HG02943 (cell line): Measurements from ENCODE around the gene VPS4A.
A peak's percentile ranks its signal among the peaks of the same experiment; 100 is the strongest.

ENCODE experiments used
- ATAC-seq: cut with Tn5 transposase; IDR thresholded peaks from one replicate; pipeline ENCODE4 v1.9.1; 2021; ENCODE audit warnings: mild to moderate bottlenecking, low read depth, moderate library complexity; ENCODE audit not compliant: unreplicated experiment

VPS4A gene

DNA sequence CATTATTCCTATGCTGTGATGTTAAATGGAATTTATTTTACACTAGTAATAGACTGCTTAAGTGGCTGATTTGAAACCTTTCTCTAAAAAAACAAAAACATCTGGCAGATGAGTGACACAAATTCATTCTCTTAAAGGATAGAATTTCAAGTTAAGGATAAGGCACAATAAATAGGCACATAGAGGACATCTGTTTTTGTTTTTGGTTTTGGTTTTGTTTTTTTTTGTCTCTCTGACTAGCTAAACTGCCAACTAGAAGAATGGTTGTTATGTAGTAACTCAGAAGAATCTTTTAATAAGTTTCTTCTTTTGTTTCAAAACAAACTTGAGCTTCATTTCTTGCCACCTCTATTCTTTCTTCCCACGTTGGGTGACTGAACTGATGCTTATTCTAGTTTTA lies 5.1 kb upstream of the VPS4A start:
- ATAC-seq: no peak

- no peak for ATAC-seq
Measured at GRCh38 chr16:69307091-69307490, 4.1 kb upstream of the VPS4A start.

GRCh38 chr16:69307856-69308255 lies 3.3 kb upstream of the VPS4A start:
- ATAC-seq: no peak

- no peak for ATAC-seq
Measured at GRCh38 chr16:69309316-69309715, 1.8 kb upstream of the VPS4A start.

DNA sequence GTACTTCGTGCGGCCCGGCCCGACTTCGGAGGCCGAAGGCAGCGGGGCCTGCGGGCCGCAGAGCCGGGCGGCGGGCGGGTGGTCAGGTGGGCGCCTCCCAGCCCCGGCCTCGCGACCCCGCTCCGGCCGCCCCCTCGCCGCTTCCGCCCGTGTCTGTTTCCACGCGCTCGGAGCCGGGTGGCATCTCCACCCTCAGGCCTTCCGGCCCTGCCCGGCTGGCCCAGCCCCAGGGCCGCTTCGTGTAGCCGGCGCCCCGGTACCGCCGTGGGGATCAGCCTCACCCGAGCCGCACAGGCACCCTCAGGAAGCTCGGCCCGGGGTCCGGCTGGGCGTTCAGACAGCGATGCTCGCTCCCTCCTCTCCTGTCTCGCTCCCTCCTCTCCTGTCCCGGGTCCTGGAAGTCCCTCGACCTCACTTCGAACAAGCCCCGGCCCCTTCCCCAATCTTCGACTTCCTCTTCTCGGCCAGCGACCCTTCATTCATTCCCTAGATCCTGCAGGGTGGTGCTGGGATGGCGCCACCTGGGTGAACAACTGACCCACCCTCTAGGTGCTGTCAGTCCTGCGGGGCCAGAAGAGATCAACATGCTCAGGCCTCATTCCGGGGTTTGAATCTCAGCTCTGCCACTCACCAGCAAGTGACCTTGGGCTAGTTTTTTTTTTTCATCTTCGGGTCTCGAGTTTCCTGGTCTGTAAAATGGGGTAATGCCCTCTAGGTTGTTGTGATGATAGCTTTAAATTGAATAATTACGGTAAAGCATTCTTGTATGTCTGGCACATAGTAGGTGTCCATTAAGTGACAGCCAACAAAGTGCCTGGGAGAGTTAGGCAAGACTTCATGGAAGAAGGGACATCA lies 610 bp downstream of the VPS4A start:
- ATAC-seq: peak; percentile 49

DNA sequence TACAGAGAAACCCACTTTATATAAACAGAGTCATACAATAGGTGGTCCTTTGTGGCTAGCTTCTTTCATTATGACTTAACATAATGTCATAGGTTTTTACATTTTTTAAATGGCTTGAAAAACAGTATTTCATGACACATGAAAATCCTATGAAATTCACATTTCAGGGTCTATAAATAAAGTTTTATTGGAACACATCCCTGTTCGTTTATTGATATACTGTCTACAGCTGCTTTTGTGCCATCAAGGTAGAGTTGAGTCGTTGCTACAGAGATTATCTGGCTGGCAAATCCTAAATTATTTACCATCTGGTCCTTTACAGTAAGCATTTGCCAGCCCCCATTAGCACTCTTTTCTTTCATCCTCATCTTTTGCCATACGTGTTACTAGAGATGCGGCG lies 2.3 kb downstream of the VPS4A start:
- no peak for ATAC-seq

DNA sequence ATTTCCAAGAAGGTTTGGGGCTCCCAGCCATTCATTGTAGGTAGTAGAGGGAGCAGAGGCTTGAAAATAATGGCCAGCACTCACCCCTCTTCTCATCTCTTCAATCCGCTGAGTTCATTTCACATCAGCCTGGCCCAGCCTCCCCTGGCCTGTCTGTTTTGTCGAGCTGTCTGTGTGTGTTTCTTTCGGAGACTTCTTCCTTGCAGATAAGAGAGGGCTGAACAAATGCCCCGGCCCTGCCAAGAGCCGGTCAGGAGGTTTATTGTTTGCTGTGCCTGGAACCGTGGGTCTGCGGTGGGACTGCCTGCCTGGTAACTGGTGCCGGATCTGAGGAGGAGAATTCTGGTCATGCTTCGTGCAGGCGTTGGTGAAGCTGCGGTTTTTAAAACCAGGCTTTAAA lies 3.4 kb downstream of the VPS4A start:
- ATAC-seq: no peak

- no peak for ATAC-seq
Measured at GRCh38 chr16:69315486-69316311, 4.5 kb downstream of the VPS4A start.

GRCh38 chr16:69316595-69317034 lies 5.5 kb downstream of the VPS4A start:
- no peak for ATAC-seq

DNA sequence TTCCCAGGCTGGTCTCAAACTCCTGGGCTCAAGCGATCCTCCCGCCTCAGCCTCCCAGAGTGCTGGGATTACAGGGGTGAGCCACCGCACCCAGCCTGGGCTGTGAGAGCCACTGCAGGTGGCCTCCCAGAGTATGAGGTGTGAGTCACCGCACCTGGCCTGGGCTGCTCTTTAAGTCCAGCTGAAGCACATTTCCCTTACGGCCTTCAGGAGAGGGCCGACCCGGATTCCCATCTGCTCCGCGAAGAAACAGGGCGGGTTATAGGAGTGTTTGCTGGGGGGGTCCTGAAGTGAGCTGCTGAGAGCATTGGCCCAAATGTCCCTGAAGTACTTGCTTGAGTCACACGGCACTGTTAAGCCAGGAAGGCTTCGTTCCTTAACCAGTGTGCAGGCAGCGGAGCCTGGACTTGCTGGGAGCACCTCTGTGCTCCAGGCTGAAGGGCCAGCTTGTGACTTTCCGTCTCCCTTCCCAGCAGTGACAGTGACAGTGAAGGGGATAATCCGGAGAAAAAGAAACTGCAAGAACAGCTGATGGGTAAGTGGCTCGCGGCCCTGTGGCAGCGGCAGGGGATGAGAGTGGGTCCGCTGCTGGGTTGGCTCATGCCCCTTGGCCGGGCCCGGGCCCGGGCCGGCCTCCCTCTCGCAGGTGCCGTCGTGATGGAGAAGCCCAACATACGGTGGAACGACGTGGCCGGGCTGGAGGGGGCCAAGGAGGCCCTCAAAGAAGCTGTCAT lies 7.2 kb downstream of the VPS4A start:
- no peak for ATAC-seq

- no peak for ATAC-seq
Measured at GRCh38 chr16:69318911-69319289, 7.8 kb downstream of the VPS4A start.

- ATAC-seq: no peak
Measured at GRCh38 chr16:69319381-69319780, 8.2 kb downstream of the VPS4A start.

DNA sequence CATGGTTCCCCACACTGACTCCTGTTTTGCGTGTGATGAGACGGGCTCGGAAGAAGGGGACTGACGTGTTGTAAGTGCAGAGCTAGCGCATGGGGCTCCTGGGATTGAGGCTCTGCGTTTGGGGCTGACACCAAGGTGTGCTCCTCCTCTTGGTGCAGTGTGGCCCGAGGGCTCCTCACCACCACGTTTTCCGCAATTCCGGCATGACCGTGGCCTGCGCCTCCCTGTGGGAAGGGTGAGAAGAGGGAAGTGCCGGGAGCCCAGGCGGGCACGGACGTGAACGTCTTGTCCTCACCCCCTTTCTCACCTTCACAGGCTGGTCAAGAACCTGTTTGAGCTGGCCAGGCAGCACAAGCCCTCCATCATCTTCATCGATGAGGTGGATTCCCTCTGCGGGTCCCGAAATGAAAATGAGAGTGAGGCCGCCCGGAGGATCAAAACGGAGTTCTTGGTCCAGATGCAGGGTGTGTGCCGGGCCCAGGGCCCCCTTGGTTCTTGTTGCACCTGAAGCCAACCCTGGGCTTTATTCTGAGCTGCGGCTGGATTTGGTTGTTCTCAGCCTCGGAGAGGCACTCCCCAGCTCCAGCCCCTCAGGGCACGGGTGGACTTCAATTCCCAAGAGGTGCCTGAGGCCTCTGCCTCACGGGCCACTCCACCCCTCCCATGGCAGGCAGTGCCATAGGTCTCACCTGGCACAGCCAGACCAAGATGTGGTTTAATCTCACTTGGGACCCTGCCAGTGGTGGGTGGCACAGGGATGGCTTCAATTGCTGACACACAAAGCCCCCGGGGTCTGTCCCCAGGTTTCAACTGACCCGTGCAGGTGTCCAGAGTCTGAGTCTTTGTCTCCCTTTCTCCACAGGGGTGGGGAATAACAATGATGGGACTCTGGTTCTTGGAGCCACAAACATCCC lies 8.9 kb downstream of the VPS4A start:
- no peak for ATAC-seq

GRCh38 chr16:69320740-69321073 lies 9.6 kb downstream of the VPS4A start:
- no peak for ATAC-seq

DNA sequence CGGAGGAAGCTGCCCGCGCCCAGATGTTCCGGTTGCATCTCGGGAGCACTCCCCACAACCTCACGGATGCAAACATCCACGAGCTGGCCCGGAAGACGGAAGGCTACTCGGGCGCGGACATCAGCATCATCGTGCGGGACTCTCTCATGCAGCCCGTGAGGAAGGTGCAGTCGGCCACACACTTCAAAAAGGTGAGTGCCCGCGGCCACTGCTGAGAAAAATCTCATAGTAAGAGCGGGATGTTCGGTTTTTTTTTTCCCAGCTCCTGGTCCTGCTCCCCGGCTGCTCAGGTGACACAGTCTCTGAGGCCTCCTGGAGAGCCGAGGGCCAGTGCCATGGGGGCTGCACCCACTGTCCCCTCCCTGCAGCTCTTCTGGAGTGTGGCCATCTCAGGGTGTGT lies 9.9 kb downstream of the VPS4A start:
- ATAC-seq: no peak

GRCh38 chr16:69322343-69322742 lies 11.2 kb downstream of the VPS4A start:
- no peak for ATAC-seq

DNA sequence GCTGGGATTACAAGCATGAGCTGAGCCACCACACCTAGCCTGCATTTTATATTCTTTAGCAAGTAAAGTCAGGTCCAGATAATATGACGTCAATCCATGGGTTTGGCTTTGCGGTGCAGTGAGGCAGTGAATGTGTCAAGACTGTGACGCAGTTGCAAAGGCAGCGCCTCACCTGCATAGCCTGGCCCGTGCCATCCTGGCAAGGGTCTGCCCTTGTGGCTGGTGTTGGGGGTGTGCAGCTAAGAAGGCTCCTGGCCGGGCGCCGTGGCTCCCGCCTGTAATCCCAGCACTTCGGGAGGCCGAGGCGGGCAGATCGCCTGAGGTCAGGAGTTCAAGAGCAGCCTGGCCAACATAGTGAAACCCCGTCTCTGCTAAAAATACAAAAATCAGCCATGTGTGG lies 12.3 kb downstream of the VPS4A start:
- ATAC-seq: no peak

- no peak for ATAC-seq
Measured at GRCh38 chr16:69324013-69324531, 12.9 kb downstream of the VPS4A start.

DNA sequence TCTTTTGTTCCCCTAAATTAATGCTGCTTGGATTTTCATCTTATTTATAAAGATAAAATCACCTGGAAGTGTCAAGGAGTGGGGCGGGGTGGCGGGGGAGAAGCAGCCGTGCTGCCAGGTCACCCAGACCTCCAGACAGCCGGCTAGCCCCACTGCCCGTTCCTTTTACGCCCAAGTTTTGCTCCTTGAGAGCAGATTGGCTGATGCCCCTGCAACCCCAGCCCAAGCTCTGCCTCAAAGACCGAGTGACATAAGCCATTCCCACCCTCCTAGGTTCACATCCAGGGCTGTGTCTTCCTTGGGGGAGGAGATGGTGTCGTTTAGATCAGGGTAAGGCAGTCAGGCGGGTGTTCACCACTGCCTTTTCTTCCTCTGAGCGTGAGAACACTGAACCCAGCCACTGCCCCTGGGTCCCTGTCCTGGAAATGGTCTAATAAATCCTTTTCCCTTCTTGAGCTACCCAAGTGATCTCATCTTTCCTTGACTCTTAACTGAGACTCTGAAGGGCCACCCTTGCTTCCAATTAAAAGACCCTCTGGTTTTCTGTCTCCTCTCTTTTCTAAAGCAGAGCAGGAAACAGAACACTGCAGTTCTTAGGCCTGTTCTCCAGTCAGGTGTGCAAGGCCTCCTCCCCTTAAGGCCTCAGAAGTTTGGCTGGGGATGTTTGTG lies 13.6 kb downstream of the VPS4A start:
- ATAC-seq: no peak
